A549 (cell line): ENCODE measurements around the gene PDGFRA. TPM values are rescaled to one million over a fixed set of nuclear protein-coding genes. Genes with fewer than 3 reads are reported as not detected.
"Not testable (repeated sequence)": the region's sequence is repeated elsewhere in the genome, so short reads cannot be mapped to it uniquely, and the experiment has no call there.

Experiments used
- ATAC-seq, 2 experiments: fragments of 200-7000 bp in 1 of 2; fragments of >200 bp in 1 of 2; cut with Nextera tagmentation in 1 of 2; cut with Tn5 transposase in 1 of 2; 3 replicates each; pipeline versions ENCODE4 v1.8.0 to v1.9.1; 2018 to 2020; ENCODE audit warnings: mild to moderate bottlenecking in 1 of 2, moderate library complexity in 1 of 2
- CTCF ChIA-PET: fragments of 300-600 bp; sonication (Branson Sonifier 250); formaldehyde crosslinking; extraction: SDS; loops from one replicate; lab custom pipeline; 2021; ENCODE audit warnings: antibody characterized with exemption, inconsistent platforms; lab: Yijun Ruan, JAX
- POLR2A ChIA-PET: fragments of 350-600 bp; formaldehyde crosslinking; extraction: SDS; loops from one replicate; lab custom pipeline; 2021; ENCODE audit warnings: antibody characterized with exemption, inconsistent platforms; lab: Yijun Ruan, JAX
- DNase-seq, 2 experiments: peaks; one replicate each; pipeline versions ENCODE4 v3.0.0 to v3.0.0-alpha.2; 2011 to 2016; ENCODE audit warnings: low read depth in 1 of 2, low spot score in 1 of 2
- FAIRE-seq: peaks from 2 replicates; lab custom pipeline; 2011; peaks lifted over from hg19 to GRCh38; lab: Jason Lieb, UNC
- H3K27ac ChIP-seq, 2 experiments: fragments of >200 bp; sonication (Bioruptor Twin); formaldehyde crosslinking; 3 replicates each; pipeline ENCODE4 v1.5.1; 2016 to 2017
- H3K4me1 ChIP-seq: fragments of >200 bp; sonication (Bioruptor Twin); formaldehyde crosslinking; 3 replicates; pipeline ENCODE4 v1.6.1; 2016
- H3K4me2 ChIP-seq: fragments of >200 bp; sonication (Bioruptor Twin); formaldehyde crosslinking; 3 replicates; pipeline ENCODE4 v1.6.1; 2016
- H3K4me3 ChIP-seq: fragments of >200 bp; sonication (Bioruptor Twin); formaldehyde crosslinking; 3 replicates; pipeline ENCODE4 v1.5.1; 2016
- H3K9me3 ChIP-seq: fragments of >200 bp; sonication (Bioruptor Twin); formaldehyde crosslinking; 3 replicates; pipeline ENCODE4 v1.6.1; 2016
- CBX8 ChIP-seq: fragments of 200-600 bp; sonication (generic); IDR thresholded peaks from 2 replicates; pipeline ENCODE4 v1.6.1; 2016
- CHD2 ChIP-seq: fragments of 150-350 bp; IDR thresholded peaks from 2 replicates; pipeline ENCODE4 v1.6.1; 2014; ENCODE audit warnings: low read length; ENCODE audit not compliant: partially characterized antibody
- ELK1 ChIP-seq: fragments of 150-350 bp; IDR thresholded peaks from 2 replicates; pipeline ENCODE4 v1.6.1; 2014; ENCODE audit warnings: low read depth, mild to moderate bottlenecking, low read length
- ESRRA ChIP-seq: fragments of 150-350 bp; IDR thresholded peaks from 2 replicates; pipeline ENCODE4 v1.6.1; 2014; ENCODE audit warnings: mild to moderate bottlenecking, low read length, borderline replicate concordance
- HDAC2 ChIP-seq: fragments of 200-600 bp; sonication (generic); IDR thresholded peaks from 2 replicates; pipeline ENCODE4 v1.6.1; 2016
- NR3C1 ChIP-seq: fragments of >200 bp; sonication (Bioruptor Twin); formaldehyde crosslinking; IDR thresholded peaks from 3 replicates; pipeline ENCODE4 v1.6.1; 2017
- POLR2A ChIP-seq: IDR thresholded peaks from 2 replicates; pipeline ENCODE4 v1.6.1; 2012; ENCODE audit warnings: mild to moderate bottlenecking, low read length
- RAD21 ChIP-seq, 2 experiments: fragments of >200 bp in 1 of 2; sonication (Bioruptor Twin) in 1 of 2; formaldehyde crosslinking in 1 of 2; IDR thresholded peaks in 1 of 2; conservative IDR thresholded peaks in 1 of 2; 2 replicates in 1 of 2; 3 replicates in 1 of 2; pipeline ENCODE4 v1.6.1; 2012 to 2018; ENCODE audit warnings: inconsistent platforms in 1 of 2
- SMC3 ChIP-seq: fragments of >200 bp; sonication (Bioruptor Twin); formaldehyde crosslinking; IDR thresholded peaks from 3 replicates; pipeline ENCODE4 v1.6.1; 2018; ENCODE audit warnings: inconsistent platforms
- TFCP2L1 ChIP-seq: fragments of 250-450 bp; sonication (Bioruptor Pico); IDR thresholded peaks from 2 replicates; pipeline ENCODE4 v1.5.0; 2021; ENCODE audit warnings: mild to moderate bottlenecking
- USF2 ChIP-seq: fragments of 450-650 bp; IDR thresholded peaks from 2 replicates; pipeline ENCODE4 v1.6.1; 2014; ENCODE audit warnings: antibody characterized with exemption
- ZC3H11A ChIP-seq: fragments of 450-650 bp; IDR thresholded peaks from 2 replicates; pipeline ENCODE4 v1.6.1; 2014; ENCODE audit warnings: antibody characterized with exemption, mild to moderate bottlenecking
- ZFP36 ChIP-seq: fragments of 450-650 bp; IDR thresholded peaks from 2 replicates; pipeline ENCODE4 v1.6.1; 2014; ENCODE audit warnings: borderline replicate concordance; ENCODE audit not compliant: partially characterized antibody
- WGBS: methylation state at CpG from one replicate; pipeline ENCODE4 v1.1.6; 2017; ENCODE audit errors: missing lambda C conversion rate; 5-methylcytosine and 5-hydroxymethylcytosine counted together
- polyA plus RNA-seq, 4 experiments: library from polyadenylated mRNA; depleted of rRNA in 3 of 4; stranded (reverse); fragments of >200 nt; fragmentation: RNase III in 1 of 4; extraction: RNeasy Plus Mini Kit Qiagen cat#74134 plus additional on column Dnase treatment in 1 of 4; gene quantifications; 2 replicates in 3 of 4; 3 replicates in 1 of 4; pipeline ENCODE4 v1.2.3, GENCODE V29; 2011 to 2017
- TF ChIP-seq, protein P1 (sequence below): IDR thresholded peaks from 2 replicates; pipeline ENCODE4 v1.6.1; 2012
- TF ChIP-seq, protein P2 (sequence below): fragments of >200 bp; sonication (Bioruptor Twin); formaldehyde crosslinking; IDR thresholded peaks from 3 replicates; pipeline ENCODE4 v1.6.1; 2016
- TF ChIP-seq, protein P3 (sequence below): IDR thresholded peaks from 2 replicates; pipeline ENCODE4 v1.6.1; 2012; ENCODE audit warnings: low read depth, borderline replicate concordance

PDGFRA gene
- polyA plus RNA-seq, 2 of the 4 experiments (the other 2 are of a cell fraction) = 0.40 to 0.92 TPM

GRCh38 chr4:54238389-54238788 lies 9.3 kb downstream of the PDGFRA start:
- ATAC-seq = no peak
- H3K4me2 ChIP-seq = no peak overlapping the region
- CTCF ChIA-PET = no interaction called here
- POLR2A ChIA-PET = no interaction called here
- H3K9me3 ChIP-seq = peaks cover 14% of the 10 kb centered on the region
- no peak for FAIRE-seq
- DNase-seq = no peak
- no peak overlapping the region for H3K27ac ChIP-seq
- no peaks in the 10 kb centered on the region for H3K4me1 ChIP-seq
- no peak overlapping the region for H3K4me3 ChIP-seq
- TF ChIP-seq, protein P1, sequence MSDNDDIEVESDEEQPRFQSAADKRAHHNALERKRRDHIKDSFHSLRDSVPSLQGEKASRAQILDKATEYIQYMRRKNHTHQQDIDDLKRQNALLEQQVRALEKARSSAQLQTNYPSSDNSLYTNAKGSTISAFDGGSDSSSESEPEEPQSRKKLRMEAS = no peak
- TF ChIP-seq ESRRA (no peak), NR3C1 (no peak), ELK1 (no peak), POLR2A (no peak), SMC3 (no peak), CHD2 (no peak), CBX8 (no peak), HDAC2 (no peak), TFCP2L1 (no peak), USF2 (no peak), RAD21 (conservative IDR thresholded peaks at IDR 0.05 in 1 of 2, IDR thresholded peaks at IDR 0.05 in 1 of 2) (no peak)
- TF ChIP-seq, protein P2, sequence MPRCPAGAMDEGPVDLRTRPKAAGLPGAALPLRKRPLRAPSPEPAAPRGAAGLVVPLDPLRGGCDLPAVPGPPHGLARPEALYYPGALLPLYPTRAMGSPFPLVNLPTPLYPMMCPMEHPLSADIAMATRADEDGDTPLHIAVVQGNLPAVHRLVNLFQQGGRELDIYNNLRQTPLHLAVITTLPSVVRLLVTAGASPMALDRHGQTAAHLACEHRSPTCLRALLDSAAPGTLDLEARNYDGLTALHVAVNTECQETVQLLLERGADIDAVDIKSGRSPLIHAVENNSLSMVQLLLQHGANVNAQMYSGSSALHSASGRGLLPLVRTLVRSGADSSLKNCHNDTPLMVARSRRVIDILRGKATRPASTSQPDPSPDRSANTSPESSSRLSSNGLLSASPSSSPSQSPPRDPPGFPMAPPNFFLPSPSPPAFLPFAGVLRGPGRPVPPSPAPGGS = no peak
- TF ChIP-seq, protein P3, sequence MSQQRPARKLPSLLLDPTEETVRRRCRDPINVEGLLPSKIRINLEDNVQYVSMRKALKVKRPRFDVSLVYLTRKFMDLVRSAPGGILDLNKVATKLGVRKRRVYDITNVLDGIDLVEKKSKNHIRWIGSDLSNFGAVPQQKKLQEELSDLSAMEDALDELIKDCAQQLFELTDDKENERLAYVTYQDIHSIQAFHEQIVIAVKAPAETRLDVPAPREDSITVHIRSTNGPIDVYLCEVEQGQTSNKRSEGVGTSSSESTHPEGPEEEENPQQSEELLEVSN = no peak

DNA sequence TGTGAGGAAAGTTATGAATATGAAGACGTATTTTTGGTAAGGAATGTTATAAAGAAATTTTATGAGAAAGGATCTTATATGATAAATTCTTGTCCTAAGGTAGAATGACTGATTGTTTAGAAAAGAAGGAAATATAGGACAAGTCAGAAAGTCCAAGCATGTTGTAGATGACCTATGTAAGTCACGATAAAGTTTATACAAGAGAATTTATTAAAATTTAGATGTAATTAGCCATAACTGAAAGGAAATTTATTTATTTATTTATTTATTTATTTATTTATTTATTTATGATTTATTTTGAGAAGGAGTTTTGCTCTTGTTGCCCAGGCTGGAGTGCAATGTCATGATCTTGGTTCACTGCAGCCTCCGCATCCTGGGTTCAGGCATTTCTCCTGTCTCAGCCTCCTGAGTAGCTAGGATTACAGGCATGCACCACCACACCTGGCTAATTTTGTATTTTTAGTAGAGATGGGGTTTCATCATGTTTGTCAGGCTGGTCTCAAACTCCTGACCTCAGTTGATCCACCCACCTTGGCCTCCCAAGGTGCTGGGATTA lies 12.3 kb downstream of the PDGFRA start:
- WGBS = 68% methylated on average over 3 of the region's 3 CpGs
- FAIRE-seq, H3K27ac ChIP-seq, POLR2A ChIA-PET, DNase-seq, ATAC-seq, H3K4me3 ChIP-seq, H3K4me2 ChIP-seq, H3K4me1 ChIP-seq: not testable (repeated sequence)
- CTCF ChIA-PET = interaction anchor here (2.0 kb wide), 1 partner anchor 8 kb away, joined by 8 read pairs; no protein-coding TSS in a partner anchor
- H3K9me3 ChIP-seq = peaks cover 14% of the 10 kb centered on the region
- peak; percentile 50 for TF ChIP-seq ZC3H11A
- TF ChIP-seq ZFP36 = peak; percentile 77

DNA sequence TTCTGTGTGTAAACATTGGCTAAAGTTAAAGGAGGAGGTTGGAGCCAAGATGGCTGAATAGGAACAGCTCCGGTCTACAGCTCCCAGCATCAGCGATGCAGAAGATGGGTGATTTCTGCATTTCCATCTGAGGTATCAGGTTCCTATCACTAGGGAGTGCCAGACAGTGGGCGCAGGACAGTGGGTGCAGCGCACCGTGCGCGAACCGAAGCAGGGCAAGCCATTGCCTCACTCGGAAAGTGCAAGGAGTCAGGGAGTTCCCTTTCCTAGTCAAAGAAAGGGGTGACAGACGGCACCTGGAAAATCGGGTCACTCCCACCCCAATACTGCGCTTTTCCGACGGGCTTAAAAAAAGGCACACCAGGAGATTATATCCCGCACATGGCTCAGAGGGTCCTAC lies 14.4 kb downstream of the PDGFRA start:
- H3K9me3 ChIP-seq = peaks cover 14% of the 10 kb centered on the region
- POLR2A ChIA-PET, H3K27ac ChIP-seq, H3K4me2 ChIP-seq, DNase-seq, FAIRE-seq, H3K4me3 ChIP-seq, H3K4me1 ChIP-seq, ATAC-seq: not testable (repeated sequence)
- WGBS = 59% methylated on average over 15 of the region's 15 CpGs
- CTCF ChIA-PET = interaction anchor here (2.0 kb wide), 1 partner anchor 10 kb away, joined by 8 read pairs; no protein-coding TSS in a partner anchor

DNA sequence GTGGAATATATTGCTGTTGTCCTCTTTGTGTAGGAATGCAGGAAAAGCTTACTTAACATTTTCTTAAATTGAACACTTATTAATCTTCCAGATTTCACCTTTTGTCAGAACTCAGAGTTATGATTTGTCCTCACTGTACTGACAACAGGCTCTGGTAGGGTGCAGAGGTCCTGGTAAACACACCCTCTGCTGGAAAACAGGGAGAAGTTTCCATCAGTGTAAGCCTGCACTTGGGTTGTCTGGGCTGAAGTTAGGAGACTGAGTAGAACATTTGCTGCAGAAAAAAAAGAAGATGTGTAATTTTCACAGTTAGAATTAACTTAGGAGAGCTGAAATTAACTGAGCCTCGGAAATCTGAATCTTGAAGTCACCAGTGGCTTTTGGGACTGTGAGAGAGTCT lies 23.2 kb downstream of the PDGFRA start:
- FAIRE-seq, H3K4me2 ChIP-seq, POLR2A ChIA-PET, DNase-seq, H3K9me3 ChIP-seq, H3K27ac ChIP-seq, H3K4me1 ChIP-seq, H3K4me3 ChIP-seq: not testable (repeated sequence)
- ATAC-seq = 0 out of 6 replicates have a peak, but pooled peaks of 1 of the 2 experiments have one; percentile 47
- 0% methylated on average over 1 of the region's 1 CpG for WGBS
- CTCF ChIA-PET = interaction anchor here (1.0 kb wide), 1 partner anchor 18 kb away, joined by 3 read pairs; no protein-coding TSS in a partner anchor
